ENCODE measurements around the gene LRPAP1. TPM values are rescaled to one million over a fixed set of nuclear protein-coding genes. Genes with fewer than 3 reads are reported as not detected.

LRPAP1 gene
- total and polyA plus RNA-seq, 2 donors (not counting 1 experiment from before 2014, with no cell fraction given): 62.9 to 80.5 TPM

DNA sequence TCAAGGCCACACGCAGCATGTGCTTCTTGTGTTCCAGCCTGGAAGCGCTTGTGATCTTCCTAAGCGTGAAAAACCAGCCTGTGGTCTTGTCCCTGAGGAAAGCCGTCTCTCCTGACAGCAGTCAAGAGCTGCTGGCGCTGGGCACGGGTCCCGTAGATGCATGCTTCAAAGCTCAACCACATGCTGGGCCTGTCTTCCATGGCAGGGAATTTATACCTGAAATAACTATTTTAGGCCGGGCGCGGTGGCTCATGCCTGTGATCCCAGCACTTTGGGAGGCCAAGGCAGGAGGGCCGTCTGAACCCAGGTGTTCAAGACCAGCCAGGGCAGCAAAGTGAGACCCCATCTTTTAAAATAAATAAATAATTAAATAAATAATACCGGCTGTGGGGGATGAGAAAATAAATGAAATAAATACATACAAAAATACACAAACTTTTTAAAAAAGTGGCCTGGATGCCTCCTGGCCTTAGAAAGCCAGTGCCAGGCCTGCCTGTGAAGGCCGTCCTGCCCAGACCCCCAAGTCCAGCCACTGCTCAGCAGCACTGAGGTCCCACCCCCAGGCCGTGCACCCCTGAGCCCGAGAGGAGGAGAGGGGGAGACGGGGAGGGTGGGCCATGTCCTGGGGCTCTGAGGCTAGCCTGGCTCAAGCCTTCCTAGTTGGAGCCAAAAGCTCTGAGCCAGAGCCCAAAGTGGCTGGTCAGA lies 10.4 kb downstream of the LRPAP1 start:
- H4K20me1 ChIP-seq (ENCODE audit: control insufficient read depth, extremely low read depth, insufficient read depth, low read length): no peaks in the 10 kb centered on the region
- peaks cover 26% of the 10 kb centered on the region for H3K36me3 ChIP-seq (ENCODE audit: control insufficient read depth, insufficient read depth, low read length)

DNA sequence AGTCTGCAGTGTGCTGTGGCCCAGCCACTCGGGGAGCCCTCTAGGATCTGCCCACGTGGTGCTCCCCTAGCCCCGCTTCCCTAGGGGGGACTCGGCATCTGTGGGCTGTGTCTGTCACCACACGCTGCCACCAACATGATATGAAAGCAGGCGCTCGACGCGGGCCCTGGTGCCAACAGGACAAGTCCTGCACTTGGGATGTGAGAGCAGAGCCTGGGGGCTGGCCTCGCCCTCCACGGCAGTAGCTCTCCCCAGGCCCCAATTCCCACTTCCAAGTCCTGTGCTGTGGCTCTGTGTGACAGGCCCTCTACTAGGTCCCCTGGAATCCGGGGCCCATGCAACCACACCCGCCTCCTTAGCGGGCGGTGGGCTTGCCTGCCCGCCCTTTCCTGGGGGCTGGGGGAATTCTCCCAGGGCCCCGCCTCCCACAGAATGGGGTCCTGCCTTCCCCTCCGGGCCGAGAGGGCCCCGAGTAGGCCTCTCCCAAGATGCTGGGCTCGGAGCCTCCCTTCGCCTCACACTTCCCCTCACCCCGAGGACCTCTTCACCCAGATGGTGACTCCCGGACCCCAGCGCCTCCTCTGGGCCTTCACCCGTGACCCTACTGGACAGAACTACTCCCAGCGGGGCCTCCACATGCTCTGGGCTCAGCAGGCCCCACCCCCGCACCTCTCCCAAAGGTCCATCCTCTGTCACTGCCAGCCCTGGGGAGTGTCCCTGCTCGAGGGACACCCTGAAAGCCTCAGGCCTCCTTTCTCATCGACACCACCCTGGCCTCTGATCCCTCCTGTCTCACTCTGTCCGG lies 11.2 kb downstream of the LRPAP1 start:
- no peak for TF ChIP-seq EZH2 (IDR thresholded peaks at IDR 0.05; ENCODE audit: low read length, missing control alignments)
- TF ChIP-seq, protein P1, sequence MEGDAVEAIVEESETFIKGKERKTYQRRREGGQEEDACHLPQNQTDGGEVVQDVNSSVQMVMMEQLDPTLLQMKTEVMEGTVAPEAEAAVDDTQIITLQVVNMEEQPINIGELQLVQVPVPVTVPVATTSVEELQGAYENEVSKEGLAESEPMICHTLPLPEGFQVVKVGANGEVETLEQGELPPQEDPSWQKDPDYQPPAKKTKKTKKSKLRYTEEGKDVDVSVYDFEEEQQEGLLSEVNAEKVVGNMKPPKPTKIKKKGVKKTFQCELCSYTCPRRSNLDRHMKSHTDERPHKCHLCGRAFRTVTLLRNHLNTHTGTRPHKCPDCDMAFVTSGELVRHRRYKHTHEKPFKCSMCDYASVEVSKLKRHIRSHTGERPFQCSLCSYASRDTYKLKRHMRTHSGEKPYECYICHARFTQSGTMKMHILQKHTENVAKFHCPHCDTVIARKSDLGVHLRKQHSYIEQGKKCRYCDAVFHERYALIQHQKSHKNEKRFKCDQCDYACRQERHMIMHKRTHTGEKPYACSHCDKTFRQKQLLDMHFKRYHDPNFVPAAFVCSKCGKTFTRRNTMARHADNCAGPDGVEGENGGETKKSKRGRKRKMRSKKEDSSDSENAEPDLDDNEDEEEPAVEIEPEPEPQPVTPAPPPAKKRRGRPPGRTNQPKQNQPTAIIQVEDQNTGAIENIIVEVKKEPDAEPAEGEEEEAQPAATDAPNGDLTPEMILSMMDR (conservative IDR thresholded peaks at IDR 0.05 in 1 of 2, IDR thresholded peaks at IDR 0.05 in 1 of 2; ENCODE audit: low read depth in 1 of 2, low read length in 2 of 2): no peak
- DNase-seq (ENCODE audit: low read depth in 2 of 2): no peak
- peaks cover 33% of the 10 kb centered on the region for H3K36me3 ChIP-seq (ENCODE audit: control insufficient read depth, insufficient read depth, low read length)

More for the DNA sequence above, 10.4 kb downstream of the LRPAP1 start:
- Histone ChIP-seq H3K9ac (ENCODE audit: insufficient read depth, low read length) (no peak overlapping the region), H3K4me3 (replicated peaks in 1 of 4; ENCODE audit: control extremely low read depth in 1 of 4, insufficient read depth in 1 of 4, low read depth in 3 of 4, low read length in 4 of 4) (no peak overlapping the region), H3K79me2 (ENCODE audit: control insufficient read depth, insufficient read depth, low read length) (no peaks in the 10 kb centered on the region), H3K9me3 (ENCODE audit: control insufficient read depth, insufficient read depth, low read depth, low read length) (no peaks in the 10 kb centered on the region), H3K27ac (ENCODE audit: insufficient read depth, low read length) (no peak overlapping the region), H3K27me3 (ENCODE audit: control insufficient read depth, insufficient read depth, low read length) (no peaks in the 10 kb centered on the region), H3K4me2 (ENCODE audit: extremely low read depth, insufficient read depth, low read length) (no peak overlapping the region), H2AFZ (ENCODE audit: low read length) (no peak overlapping the region), H3K4me1 (ENCODE audit: control insufficient read depth, extremely low read depth, insufficient read depth, low read length) (no peaks in the 10 kb centered on the region)
- no peak for DNase-seq (ENCODE audit: low read depth in 2 of 2)
- TF ChIP-seq EZH2 (IDR thresholded peaks at IDR 0.05; ENCODE audit: low read length, missing control alignments): no peak
- TF ChIP-seq, protein P1 (conservative IDR thresholded peaks at IDR 0.05 in 1 of 2, IDR thresholded peaks at IDR 0.05 in 1 of 2; ENCODE audit: low read depth in 1 of 2, low read length in 2 of 2): no peak

DNA sequence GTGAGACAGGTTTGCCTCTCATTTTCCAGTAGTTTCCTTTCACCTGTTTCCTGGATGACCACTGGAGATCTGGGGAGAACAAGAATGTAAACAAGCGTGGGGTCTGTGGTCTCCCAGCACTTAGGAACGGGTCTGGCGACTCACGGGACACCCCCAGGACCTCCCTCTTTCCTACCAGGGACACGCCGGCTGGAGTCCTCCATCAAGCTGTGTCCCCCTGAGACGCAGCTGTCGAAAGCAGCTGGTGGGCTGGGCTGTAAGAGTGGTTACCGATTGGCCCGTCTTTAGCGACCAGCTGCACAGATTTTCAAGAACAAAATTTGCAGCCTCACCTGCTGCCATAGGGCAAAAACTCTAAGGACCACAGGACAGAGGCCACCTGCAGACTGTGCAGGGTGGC lies 11.9 kb downstream of the LRPAP1 start:
- TF ChIP-seq, protein P1 (conservative IDR thresholded peaks at IDR 0.05 in 1 of 2, IDR thresholded peaks at IDR 0.05 in 1 of 2; ENCODE audit: low read depth in 1 of 2, low read length in 2 of 2): no peak
- TF ChIP-seq EZH2 (IDR thresholded peaks at IDR 0.05; ENCODE audit: low read length, missing control alignments): no peak
- Histone ChIP-seq H3K27me3 (ENCODE audit: control insufficient read depth, insufficient read depth, low read length) (no peaks in the 10 kb centered on the region), H2AFZ (ENCODE audit: low read length) (no peak overlapping the region), H3K36me3 (ENCODE audit: control insufficient read depth, insufficient read depth, low read length) (peaks cover 33% of the 10 kb centered on the region), H3K4me2 (ENCODE audit: extremely low read depth, insufficient read depth, low read length) (no peak overlapping the region), H3K27ac (ENCODE audit: insufficient read depth, low read length) (no peak overlapping the region), H3K9ac (ENCODE audit: insufficient read depth, low read length) (no peak overlapping the region), H3K79me2 (ENCODE audit: control insufficient read depth, insufficient read depth, low read length) (no peaks in the 10 kb centered on the region), H4K20me1 (ENCODE audit: control insufficient read depth, extremely low read depth, insufficient read depth, low read length) (no peaks in the 10 kb centered on the region), H3K4me1 (ENCODE audit: control insufficient read depth, extremely low read depth, insufficient read depth, low read length) (no peaks in the 10 kb centered on the region), H3K4me3 (replicated peaks in 1 of 4; ENCODE audit: control extremely low read depth in 1 of 4, insufficient read depth in 1 of 4, low read depth in 3 of 4, low read length in 4 of 4) (no peak overlapping the region), H3K9me3 (ENCODE audit: control insufficient read depth, insufficient read depth, low read depth, low read length) (no peaks in the 10 kb centered on the region)
- no peak for DNase-seq (ENCODE audit: low read depth in 2 of 2)

More for the DNA sequence above, 11.2 kb downstream of the LRPAP1 start:
- no peaks in the 10 kb centered on the region for H4K20me1 ChIP-seq (ENCODE audit: control insufficient read depth, extremely low read depth, insufficient read depth, low read length)
- no peak overlapping the region for H3K27ac ChIP-seq (ENCODE audit: insufficient read depth, low read length)
- no peak overlapping the region for H3K4me3 ChIP-seq (replicated peaks in 1 of 4; ENCODE audit: control extremely low read depth in 1 of 4, insufficient read depth in 1 of 4, low read depth in 3 of 4, low read length in 4 of 4)
- no peaks in the 10 kb centered on the region for H3K79me2 ChIP-seq (ENCODE audit: control insufficient read depth, insufficient read depth, low read length)
- no peaks in the 10 kb centered on the region for H3K9me3 ChIP-seq (ENCODE audit: control insufficient read depth, insufficient read depth, low read depth, low read length)
- no peak overlapping the region for H3K4me2 ChIP-seq (ENCODE audit: extremely low read depth, insufficient read depth, low read length)
- H3K27me3 ChIP-seq (ENCODE audit: control insufficient read depth, insufficient read depth, low read length): no peaks in the 10 kb centered on the region
- H3K4me1 ChIP-seq (ENCODE audit: control insufficient read depth, extremely low read depth, insufficient read depth, low read length): no peaks in the 10 kb centered on the region
- no peak overlapping the region for H3K9ac ChIP-seq (ENCODE audit: insufficient read depth, low read length)
- no peak overlapping the region for H2AFZ ChIP-seq (ENCODE audit: low read length)

All from fibroblast of lung (primary cell).